HEK293T (cell line): Measurements from ENCODE around the gene GSTM2.

Experiments
- CTCF ChIA-PET: fragments of 350-600 bp; formaldehyde crosslinking; extraction: SDS; loops from one replicate; lab custom pipeline; 2021; ENCODE audit warnings: antibody characterized with exemption, inconsistent platforms; lab: Yijun Ruan, JAX
- POLR2A ChIA-PET: fragments of 350-600 bp; formaldehyde crosslinking; extraction: SDS; loops from one replicate; lab custom pipeline; 2020; ENCODE audit warnings: antibody characterized with exemption, inconsistent platforms; lab: Yijun Ruan, JAX
- DNase-seq: peaks from one replicate; pipeline ENCODE4 v3.0.0; 2012; ENCODE audit warnings: mixed read lengths; ENCODE audit errors: extremely low spot score
- ARNT ChIP-seq: fragments of 450-650 bp; IDR thresholded peaks from 2 replicates; pipeline ENCODE4 v1.6.1; 2017; ENCODE audit warnings: mild to moderate bottlenecking
- BHLHE40 ChIP-seq: fragments of 450-650 bp; IDR thresholded peaks from 2 replicates; pipeline ENCODE4 v1.6.1; 2016; ENCODE audit warnings: mild to moderate bottlenecking, moderate library complexity, borderline replicate concordance
- CTBP1 ChIP-seq: fragments of 450-650 bp; IDR thresholded peaks from 2 replicates; pipeline ENCODE4 v1.6.1; 2016; ENCODE audit warnings: borderline replicate concordance
- ELF4 ChIP-seq: fragments of 450-650 bp; IDR thresholded peaks from 2 replicates; pipeline ENCODE4 v1.6.1; 2017; ENCODE audit warnings: antibody characterized with exemption
- FOXA1 ChIP-seq: fragments of 450-650 bp; IDR thresholded peaks from 2 replicates; pipeline ENCODE4 v1.6.1; 2016; ENCODE audit warnings: mild to moderate bottlenecking
- FOXK2 ChIP-seq: fragments of 450-650 bp; IDR thresholded peaks from 2 replicates; pipeline ENCODE4 v1.6.1; 2016; ENCODE audit warnings: mild to moderate bottlenecking
- FOXM1 ChIP-seq: fragments of 450-650 bp; IDR thresholded peaks from 2 replicates; pipeline ENCODE4 v1.6.1; 2017; ENCODE audit warnings: mild to moderate bottlenecking, borderline replicate concordance
- HDGF ChIP-seq: fragments of 450-650 bp; IDR thresholded peaks from 2 replicates; pipeline ENCODE4 v1.6.1; 2017; ENCODE audit warnings: antibody characterized with exemption, borderline replicate concordance
- L3MBTL2 ChIP-seq: fragments of 450-650 bp; conservative IDR thresholded peaks from 2 replicates; pipeline ENCODE4 v1.6.1; 2016; ENCODE audit warnings: mild to moderate bottlenecking
- LEF1 ChIP-seq: fragments of 450-650 bp; IDR thresholded peaks from 2 replicates; pipeline ENCODE4 v1.6.1; 2017; ENCODE audit warnings: mild to moderate bottlenecking, borderline replicate concordance
- NFRKB ChIP-seq: fragments of 450-650 bp; IDR thresholded peaks from 2 replicates; pipeline ENCODE4 v1.6.1; 2016; ENCODE audit warnings: mild to moderate bottlenecking, moderate library complexity
- SP1 ChIP-seq: fragments of 450-650 bp; IDR thresholded peaks from 2 replicates; pipeline ENCODE4 v1.6.1; 2017
- SUZ12 ChIP-seq: fragments of 450-650 bp; IDR thresholded peaks from 2 replicates; pipeline ENCODE4 v1.6.1; 2016; ENCODE audit warnings: mild to moderate bottlenecking
- TARDBP ChIP-seq: fragments of 450-650 bp; IDR thresholded peaks from 2 replicates; pipeline ENCODE4 v1.6.1; 2016
- ZNF384 ChIP-seq: fragments of 450-650 bp; IDR thresholded peaks from 2 replicates; pipeline ENCODE4 v1.6.1; 2016
- TF ChIP-seq, protein P1 (sequence below): fragments of 450-650 bp; IDR thresholded peaks from 2 replicates; pipeline ENCODE4 v1.6.1; 2016

GSTM2 gene

DNA sequence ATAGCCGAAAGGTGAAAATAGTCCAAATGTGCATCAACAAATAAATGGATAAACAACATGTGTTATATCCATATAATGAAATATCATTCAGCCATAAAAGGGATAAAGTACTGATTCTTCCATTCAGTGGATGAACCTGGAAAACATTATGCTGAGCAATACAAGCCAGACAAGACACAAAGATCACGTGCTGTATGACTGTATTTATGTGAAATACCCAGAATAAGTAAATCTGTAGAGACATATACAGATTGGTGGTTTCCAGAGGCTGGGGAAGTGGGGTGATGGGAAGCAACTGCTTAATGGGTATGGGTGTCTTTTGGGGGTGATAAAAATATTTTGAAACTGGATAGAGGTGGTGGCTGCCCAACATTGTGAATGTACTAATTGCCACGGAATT lies 25.2 kb upstream of the GSTM2 start:
- ChIA-PET CTCF (interaction anchor here (0.6 to 2.0 kb wide), 7 partner anchors 15 to 341 kb away, joined by 3 to 12 read pairs (median 4); partner anchors contain the start of gene GNAT2), POLR2A (no interaction called here)
- no peak for DNase-seq
- TF ChIP-seq BHLHE40 (no peak), FOXK2 (no peak), ZNF384 (no peak), ARNT (no peak), SP1 (no peak), TARDBP (no peak), SUZ12 (no peak), NFRKB (no peak), LEF1 (no peak), HDGF (no peak), FOXM1 (no peak), CTBP1 (no peak), L3MBTL2 (no peak)
- TF ChIP-seq, protein P1, sequence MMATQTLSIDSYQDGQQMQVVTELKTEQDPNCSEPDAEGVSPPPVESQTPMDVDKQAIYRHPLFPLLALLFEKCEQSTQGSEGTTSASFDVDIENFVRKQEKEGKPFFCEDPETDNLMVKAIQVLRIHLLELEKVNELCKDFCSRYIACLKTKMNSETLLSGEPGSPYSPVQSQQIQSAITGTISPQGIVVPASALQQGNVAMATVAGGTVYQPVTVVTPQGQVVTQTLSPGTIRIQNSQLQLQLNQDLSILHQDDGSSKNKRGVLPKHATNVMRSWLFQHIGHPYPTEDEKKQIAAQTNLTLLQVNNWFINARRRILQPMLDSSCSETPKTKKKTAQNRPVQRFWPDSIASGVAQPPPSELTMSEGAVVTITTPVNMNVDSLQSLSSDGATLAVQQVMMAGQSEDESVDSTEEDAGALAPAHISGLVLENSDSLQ, result no peak

DNA sequence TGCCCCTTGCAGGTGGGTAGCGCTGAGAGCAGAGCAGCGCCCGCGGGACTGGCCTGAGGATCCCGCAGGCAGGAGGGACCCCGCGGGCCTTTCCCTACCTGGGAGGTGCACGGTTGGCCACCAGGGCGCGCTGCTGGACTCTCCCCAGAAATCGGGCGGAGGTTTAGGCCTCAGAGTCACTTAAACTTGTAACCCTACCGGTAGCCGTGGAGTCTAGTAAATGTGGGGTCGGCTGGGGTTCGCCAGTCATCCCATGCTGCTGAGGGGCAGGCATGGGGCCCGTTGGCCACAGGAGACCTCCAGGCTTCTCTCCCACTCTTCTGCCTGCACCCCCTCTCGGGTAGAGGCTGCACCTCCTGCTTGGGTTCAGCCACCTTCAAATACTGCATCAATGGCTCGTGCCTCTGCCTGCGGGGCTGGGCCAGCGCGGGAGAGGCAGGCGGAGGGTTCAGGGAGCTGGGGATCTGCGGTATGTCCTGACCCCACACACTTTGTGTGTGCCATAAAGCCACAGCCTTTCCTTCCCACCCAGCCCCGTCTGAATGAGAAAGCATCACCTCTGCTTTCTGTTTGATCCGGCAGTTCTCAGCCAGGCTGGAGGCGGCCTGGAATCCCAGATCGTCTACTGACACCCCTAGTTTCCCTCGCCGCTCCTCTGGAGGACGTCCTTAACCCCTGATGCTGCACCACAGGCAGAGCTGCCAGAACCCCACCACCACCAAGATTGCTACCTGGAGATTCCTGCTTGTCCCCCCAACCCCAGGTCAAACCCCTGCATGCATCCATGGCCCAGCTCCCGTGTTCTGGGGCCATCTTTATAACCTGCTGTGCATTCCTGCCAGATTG lies 24.2 kb upstream of the GSTM2 start:
- ChIA-PET CTCF (interaction anchor here (0.6 to 2.0 kb wide), 7 partner anchors 14 to 386 kb away, joined by 3 to 12 read pairs (median 4); partner anchors contain the start of gene GNAT2), POLR2A (no interaction called here)
- TF ChIP-seq CTBP1 (no peak), SP1 (no peak), FOXM1 (no peak), SUZ12 (no peak), ZNF384 (no peak), ARNT (no peak), LEF1 (no peak), ELF4 (no peak), FOXA1 (no peak), TARDBP (no peak), BHLHE40 (no peak), FOXK2 (no peak), HDGF (no peak; the same call in 1 of the 2 replicates), L3MBTL2 (no peak), NFRKB (no peak)
- TF ChIP-seq, protein P1, result no peak
- DNase-seq, result peak; percentile 91

DNA sequence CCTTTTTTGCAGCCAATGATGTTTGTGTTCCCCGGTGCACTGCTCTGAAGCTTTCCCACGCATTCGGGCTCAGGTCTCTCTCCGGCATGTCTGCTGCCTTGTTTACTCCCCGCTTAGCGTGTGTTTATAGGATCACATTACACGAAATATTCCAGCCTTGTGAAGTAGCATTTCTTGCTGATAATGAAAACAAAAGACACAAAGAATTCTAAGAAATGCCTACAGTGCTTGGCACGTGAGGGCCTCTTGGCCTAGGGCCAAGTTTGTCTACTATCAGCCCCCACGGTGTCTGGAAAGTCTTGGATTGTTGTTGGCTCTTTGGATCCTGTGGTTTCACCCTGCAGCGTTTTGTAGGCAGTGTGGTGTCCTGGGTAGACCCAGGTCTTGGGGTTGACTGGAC lies 23.2 kb upstream of the GSTM2 start:
- ChIA-PET POLR2A (no interaction called here), CTCF (interaction anchor here (2.0 kb wide), 1 partner anchor 129 kb away, joined by 12 read pairs; no protein-coding TSS in a partner anchor)
- TF ChIP-seq TARDBP (no peak), LEF1 (no peak), FOXM1 (no peak), L3MBTL2 (no peak), ZNF384 (no peak), ELF4 (no peak), SP1 (no peak), BHLHE40 (no peak)
- TF ChIP-seq, protein P1, result no peak
- no peak for DNase-seq

GRCh38 chr1:109649491-109649914 lies 18.4 kb upstream of the GSTM2 start:
- no peak for DNase-seq
- POLR2A ChIA-PET, result no interaction called here
- CTCF ChIA-PET, result interaction anchor here (0.6 to 5.1 kb wide), 16 partner anchors 9 to 626 kb away, joined by 3 to 65 read pairs (median 4); partner anchors contain the start of genes AHCYL1 and GNAI3
- no peak for TF ChIP-seq HDGF
- TF ChIP-seq CTBP1, result no peak
- TF ChIP-seq SUZ12, result no peak
- TF ChIP-seq L3MBTL2, result no peak
- no peak for TF ChIP-seq FOXA1
- TF ChIP-seq FOXM1, result no peak
- TF ChIP-seq NFRKB, result no peak
- no peak for TF ChIP-seq LEF1
- TF ChIP-seq BHLHE40, result no peak
- TF ChIP-seq ELF4, result no peak
- TF ChIP-seq SP1, result no peak
- TF ChIP-seq ZNF384, result no peak
- no peak for TF ChIP-seq FOXK2
- TF ChIP-seq, protein P1, result no peak
- no peak for TF ChIP-seq TARDBP
- TF ChIP-seq ARNT, result no peak

GRCh38 chr1:109650609-109651008 lies 17.2 kb upstream of the GSTM2 start:
- TF ChIP-seq SP1, result no peak
- no peak for TF ChIP-seq NFRKB
- no peak for TF ChIP-seq ARNT
- TF ChIP-seq FOXK2, result no peak
- no peak for TF ChIP-seq SUZ12
- no peak for TF ChIP-seq FOXA1
- no peak for TF ChIP-seq ZNF384
- no peak for TF ChIP-seq LEF1
- no peak for TF ChIP-seq CTBP1
- TF ChIP-seq ELF4, result no peak
- no peak for TF ChIP-seq TARDBP
- TF ChIP-seq L3MBTL2, result no peak
- TF ChIP-seq BHLHE40, result no peak
- POLR2A ChIA-PET, result no interaction called here
- no peak for DNase-seq
- CTCF ChIA-PET, result interaction anchor here (1.1 to 5.1 kb wide), 9 partner anchors 8 to 333 kb away, joined by 3 to 65 read pairs (median 5); partner anchors contain the start of gene GNAI3
